Hepatocyte (in vitro differentiated cells): ENCODE results near the gene SERPINB13. TPM values are rescaled to one million over a fixed set of nuclear protein-coding genes. Genes with fewer than 3 reads are reported as not detected.

Source experiments
- DNase-seq: peaks from one replicate; pipeline ENCODE4 v3.0.0-alpha.2; 2016; ENCODE audit warnings: low spot score
- H2AFZ ChIP-seq: fragments of 200-600 bp; sonication (generic); 2 replicates; pipeline ENCODE4 v1.6.0; 2016; ENCODE audit warnings: antibody characterized with exemption, mild to moderate bottlenecking
- H3K27ac ChIP-seq: fragments of 200-600 bp; sonication (generic); 2 replicates; pipeline ENCODE4 v1.5.1; 2016; ENCODE audit warnings: mild to moderate bottlenecking
- H3K27me3 ChIP-seq: fragments of 200-600 bp; sonication (generic); 2 replicates; pipeline ENCODE4 v1.6.1; 2016
- H3K36me3 ChIP-seq: fragments of 200-600 bp; sonication (generic); replicated peaks from 2 replicates; pipeline ENCODE4 v1.5.1; 2016; ENCODE audit warnings: low read depth; ENCODE audit not compliant: insufficient read depth
- H3K4me1 ChIP-seq: fragments of 200-600 bp; sonication (generic); 2 replicates; pipeline ENCODE4 v1.5.1; 2016; ENCODE audit warnings: mild to moderate bottlenecking, moderate library complexity; ENCODE audit not compliant: insufficient read depth
- H3K4me2 ChIP-seq: fragments of 200-600 bp; sonication (generic); 2 replicates; pipeline ENCODE4 v1.6.0; 2016
- H3K4me3 ChIP-seq: fragments of 200-600 bp; sonication (generic); 2 replicates; pipeline ENCODE4 v1.5.1; 2016; ENCODE audit warnings: mild to moderate bottlenecking
- H3K79me2 ChIP-seq: fragments of 200-600 bp; sonication (generic); 2 replicates; pipeline ENCODE4 v1.6.0; 2017; ENCODE audit warnings: mild to moderate bottlenecking
- H3K9me2 ChIP-seq: fragments of 200-600 bp; sonication (generic); replicated peaks from 2 replicates; pipeline ENCODE4 v1.6.0; 2017; ENCODE audit warnings: mild to moderate bottlenecking; ENCODE audit not compliant: insufficient read depth
- H3K9me3 ChIP-seq: fragments of 200-600 bp; sonication (generic); 2 replicates; pipeline ENCODE4 v1.5.1; 2016; ENCODE audit warnings: low read depth, mild to moderate bottlenecking
- H4K20me1 ChIP-seq: fragments of 200-600 bp; sonication (generic); 2 replicates; pipeline ENCODE4 v1.6.0; 2016; ENCODE audit warnings: mild to moderate bottlenecking; ENCODE audit not compliant: insufficient read depth, poor library complexity, severe bottlenecking
- CTCF ChIP-seq: fragments of 200-600 bp; sonication (generic); IDR thresholded peaks from 2 replicates; pipeline ENCODE4 v1.5.1; 2016; ENCODE audit warnings: antibody characterized with exemption, mild to moderate bottlenecking; ENCODE audit not compliant: poor library complexity
- EZH2 ChIP-seq: fragments of 200-600 bp; sonication (generic); IDR thresholded peaks from 2 replicates; pipeline ENCODE4 v1.6.1; 2016; ENCODE audit warnings: antibody characterized with exemption, mild to moderate bottlenecking, borderline replicate concordance
- EZH2phosphoT487 ChIP-seq: fragments of 200-600 bp; sonication (generic); IDR thresholded peaks from one replicate; pipeline ENCODE4 v1.6.1; 2018; ENCODE audit warnings: antibody characterized with exemption, mild to moderate bottlenecking, low read depth, moderate library complexity; ENCODE audit not compliant: unreplicated experiment, severe bottlenecking
- WGBS: methylation state at CpG from one replicate; pipeline ENCODE4 v1.1.6; 2016; ENCODE audit warnings: low lambda C conversion rate; ENCODE audit errors: missing lambda C conversion rate; 5-methylcytosine and 5-hydroxymethylcytosine counted together
- polyA plus RNA-seq: library from polyadenylated mRNA; unstranded; fragments of >200 nt; fragmentation: Nextera tagmentation; extraction: Ambion mirVana; gene quantifications from 2 replicates; pipeline ENCODE4 v1.2.1, GENCODE V29; 2016
- total RNA-seq: library from RNA; depleted of rRNA; stranded (reverse); fragments of >200 nt; gene quantifications from 2 replicates; pipeline ENCODE4 v1.2.3, GENCODE V29; 2014

SERPINB13 gene
- total and polyA plus RNA-seq, 2 experiments from 2014 or later: 0.28 TPM; not detected in 1

DNA sequence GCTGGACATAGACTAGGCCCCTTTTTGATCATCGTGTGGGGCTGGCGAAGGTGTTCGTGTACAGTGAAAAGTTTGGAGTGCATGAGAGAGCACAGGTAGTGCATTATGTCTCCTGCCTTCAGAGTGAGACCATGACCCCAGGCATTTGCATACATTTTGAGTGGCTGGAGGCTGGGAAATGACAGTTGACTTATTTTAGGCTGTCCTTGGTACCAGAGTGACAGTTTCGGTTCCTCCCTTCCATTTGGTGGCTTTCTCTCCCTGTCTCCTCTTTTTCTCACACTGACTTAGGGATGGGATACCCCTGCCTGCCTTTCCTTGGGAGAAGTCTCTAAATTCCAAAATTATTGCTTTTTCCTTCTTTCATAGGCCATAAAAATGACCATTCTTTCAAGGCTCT is 24.9 kb upstream of the SERPINB13 start:
- no peak overlapping the region for H3K27ac ChIP-seq
- H3K9me3 ChIP-seq: no peaks in the 10 kb centered on the region
- no peaks in the 10 kb centered on the region for H3K79me2 ChIP-seq
- H2AFZ ChIP-seq: no peak overlapping the region
- no peaks in the 10 kb centered on the region for H3K9me2 ChIP-seq
- H3K4me2 ChIP-seq: no peak overlapping the region
- H3K27me3 ChIP-seq: no peaks in the 10 kb centered on the region
- no peaks in the 10 kb centered on the region for H4K20me1 ChIP-seq
- H3K4me1 ChIP-seq: no peaks in the 10 kb centered on the region
- no peaks in the 10 kb centered on the region for H3K36me3 ChIP-seq
- DNase-seq: no peak
- no peak for TF ChIP-seq CTCF
- TF ChIP-seq EZH2phosphoT487: no peak
- TF ChIP-seq EZH2: no peak
- WGBS: 96% methylated on average over 4 of the region's 4 CpGs
- no peak overlapping the region for H3K4me3 ChIP-seq

DNA sequence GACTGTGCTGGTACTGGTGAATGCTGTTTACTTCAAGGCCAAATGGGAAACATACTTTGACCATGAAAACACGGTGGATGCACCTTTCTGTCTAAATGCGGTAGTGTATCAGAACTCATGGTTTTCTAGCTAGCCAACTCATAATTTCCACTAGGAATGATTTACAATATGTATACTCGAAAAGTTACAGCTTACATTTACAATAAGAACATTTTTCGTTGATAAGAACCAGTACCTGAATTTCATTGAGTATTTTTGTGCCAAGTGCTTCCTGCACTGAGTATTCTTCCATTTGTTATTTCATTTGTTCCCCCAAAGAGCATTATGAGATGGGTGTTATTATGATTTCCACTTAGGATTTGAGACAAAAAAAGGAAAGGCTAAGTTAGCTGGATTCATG is 23.1 kb upstream of the SERPINB13 start:
- Histone ChIP-seq H3K36me3 (no peaks in the 10 kb centered on the region), H3K4me2 (no peak overlapping the region), H2AFZ (no peak overlapping the region), H3K79me2 (no peaks in the 10 kb centered on the region), H3K4me3 (no peak overlapping the region), H3K27ac (no peak overlapping the region), H3K4me1 (no peaks in the 10 kb centered on the region), H4K20me1 (no peaks in the 10 kb centered on the region), H3K9me3 (no peaks in the 10 kb centered on the region), H3K9me2 (no peaks in the 10 kb centered on the region), H3K27me3 (no peaks in the 10 kb centered on the region)
- DNase-seq: no peak
- 89% methylated on average over 4 of the region's 4 CpGs for WGBS
- TF ChIP-seq EZH2: no peak
- TF ChIP-seq CTCF: no peak

DNA sequence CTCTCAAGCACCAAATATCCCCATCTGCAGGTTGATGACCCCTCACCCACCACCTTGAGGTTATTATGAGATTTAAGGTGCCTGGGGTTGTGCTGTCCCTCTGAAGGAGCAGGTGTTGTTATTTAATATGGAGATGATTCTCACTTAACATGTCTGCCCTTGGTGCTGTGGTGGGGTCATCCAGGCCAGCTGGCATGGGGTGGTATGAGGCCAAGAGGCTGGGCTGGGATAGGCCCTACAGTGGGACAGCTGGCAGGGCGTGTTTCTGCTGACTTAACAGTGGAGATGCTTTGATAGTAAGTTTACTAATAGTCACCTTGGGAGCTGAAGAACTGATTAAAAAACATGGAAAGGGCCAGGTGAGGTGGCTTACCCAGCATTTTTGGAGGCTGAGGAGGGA is 22.6 kb upstream of the SERPINB13 start:
- H3K4me2 ChIP-seq: no peak overlapping the region
- no peaks in the 10 kb centered on the region for H3K27me3 ChIP-seq
- no peaks in the 10 kb centered on the region for H3K79me2 ChIP-seq
- no peak overlapping the region for H3K4me3 ChIP-seq
- no peaks in the 10 kb centered on the region for H3K9me2 ChIP-seq
- no peaks in the 10 kb centered on the region for H3K36me3 ChIP-seq
- H3K4me1 ChIP-seq: no peaks in the 10 kb centered on the region
- TF ChIP-seq EZH2 (no peak), CTCF (no peak), EZH2phosphoT487 (no peak)
- H4K20me1 ChIP-seq: no peaks in the 10 kb centered on the region
- 85% methylated on average over 1 of the region's 1 CpG for WGBS
- no peak overlapping the region for H3K27ac ChIP-seq
- no peak overlapping the region for H2AFZ ChIP-seq
- no peak for DNase-seq
- H3K9me3 ChIP-seq: no peaks in the 10 kb centered on the region

DNA sequence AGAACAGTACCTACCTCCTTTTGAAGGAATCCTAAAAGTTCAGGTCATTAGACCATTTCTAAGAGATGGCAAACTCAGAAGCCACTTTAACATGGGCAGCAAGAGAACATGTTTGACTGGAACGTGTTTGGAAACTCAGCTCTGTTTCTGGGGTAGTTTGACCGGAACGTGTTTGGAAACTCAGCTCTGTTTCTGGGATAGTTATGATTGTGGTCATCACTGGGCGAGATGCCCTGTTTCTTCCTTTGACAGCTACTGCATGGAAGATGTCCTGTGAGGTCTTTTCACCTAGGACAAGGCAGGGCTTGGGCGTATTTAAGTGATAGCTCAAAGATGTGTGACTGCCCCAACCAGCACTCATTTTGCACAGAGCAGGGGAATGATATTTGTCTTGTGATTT is 19.9 kb upstream of the SERPINB13 start:
- 84% methylated on average over 5 of the region's 5 CpGs for WGBS
- Histone ChIP-seq H3K27me3 (no peaks in the 10 kb centered on the region), H3K4me1 (no peaks in the 10 kb centered on the region), H3K4me2 (no peak overlapping the region), H3K4me3 (no peak overlapping the region), H3K79me2 (no peaks in the 10 kb centered on the region), H3K9me3 (no peaks in the 10 kb centered on the region), H3K36me3 (no peaks in the 10 kb centered on the region), H3K9me2 (no peaks in the 10 kb centered on the region), H3K27ac (no peak overlapping the region), H2AFZ (no peak overlapping the region), H4K20me1 (no peaks in the 10 kb centered on the region)
- TF ChIP-seq CTCF (no peak), EZH2phosphoT487 (no peak), EZH2 (no peak)
- no peak for DNase-seq
